ENCODE measurements around the gene MSANTD3. TPM values are rescaled to one million over a fixed set of nuclear protein-coding genes. Genes with fewer than 3 reads are reported as not detected.

The MSANTD3 gene
- total and polyA plus RNA-seq, 8 donors = 19.9 to 31.7 (median 22.2) TPM

DNA sequence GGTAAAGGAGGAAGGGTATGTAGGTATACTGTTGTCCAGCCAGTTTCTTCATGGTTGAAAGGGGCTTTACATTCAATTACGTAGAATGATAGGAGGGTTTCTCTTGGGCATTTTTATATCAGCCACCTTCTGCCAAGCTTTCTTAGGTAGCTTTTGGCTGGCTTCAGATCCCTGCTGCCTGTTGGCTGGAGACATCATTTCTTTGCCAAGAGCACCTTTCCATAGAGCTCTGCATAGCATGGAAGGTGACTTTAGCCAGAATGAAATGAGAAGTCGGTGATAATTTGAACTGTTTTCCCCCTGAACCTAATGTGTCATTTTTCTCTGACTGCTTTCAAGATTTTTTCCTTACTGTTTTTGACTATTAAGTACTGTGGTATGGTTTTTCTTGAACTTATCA lies 72.9 kb downstream of the MSANTD3 start:
- TF ChIP-seq, protein P1, sequence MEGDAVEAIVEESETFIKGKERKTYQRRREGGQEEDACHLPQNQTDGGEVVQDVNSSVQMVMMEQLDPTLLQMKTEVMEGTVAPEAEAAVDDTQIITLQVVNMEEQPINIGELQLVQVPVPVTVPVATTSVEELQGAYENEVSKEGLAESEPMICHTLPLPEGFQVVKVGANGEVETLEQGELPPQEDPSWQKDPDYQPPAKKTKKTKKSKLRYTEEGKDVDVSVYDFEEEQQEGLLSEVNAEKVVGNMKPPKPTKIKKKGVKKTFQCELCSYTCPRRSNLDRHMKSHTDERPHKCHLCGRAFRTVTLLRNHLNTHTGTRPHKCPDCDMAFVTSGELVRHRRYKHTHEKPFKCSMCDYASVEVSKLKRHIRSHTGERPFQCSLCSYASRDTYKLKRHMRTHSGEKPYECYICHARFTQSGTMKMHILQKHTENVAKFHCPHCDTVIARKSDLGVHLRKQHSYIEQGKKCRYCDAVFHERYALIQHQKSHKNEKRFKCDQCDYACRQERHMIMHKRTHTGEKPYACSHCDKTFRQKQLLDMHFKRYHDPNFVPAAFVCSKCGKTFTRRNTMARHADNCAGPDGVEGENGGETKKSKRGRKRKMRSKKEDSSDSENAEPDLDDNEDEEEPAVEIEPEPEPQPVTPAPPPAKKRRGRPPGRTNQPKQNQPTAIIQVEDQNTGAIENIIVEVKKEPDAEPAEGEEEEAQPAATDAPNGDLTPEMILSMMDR (IDR thresholded peaks at IDR 0.05) = no peak
- ATAC-seq (no peak), DNase-seq (no peak)
- H3K27me3 ChIP-seq = no peaks in the 10 kb centered on the region
- no peaks in the 10 kb centered on the region for H3K4me1 ChIP-seq
- H3K27ac ChIP-seq = no peak overlapping the region
- no peaks in the 10 kb centered on the region for H3K9me3 ChIP-seq
- H3K36me3 ChIP-seq = no peaks in the 10 kb centered on the region
- H3K4me3 ChIP-seq = no peak overlapping the region
- intact Hi-C loops (cut with DNase I) = no loop called here

Other genes starting within 250 kb of the MSANTD3 start
- 10 to 100 TPM; 10.5 to 13.7 TPM for gene TEX10, start 74.2 kb upstream of the MSANTD3 start, total RNA-seq
- 10 to 100 TPM; 39.0 to 46.8 (median 43.2) TPM for gene TEX10, start 74.2 kb upstream of the MSANTD3 start, polyA plus RNA-seq (ENCODE audit: insufficient read length in 6 of 6)
- gene TMEFF1, start 46.0 kb downstream of the MSANTD3 start, total RNA-seq = under 1 TPM in 1 of 2 donors, not detected in 1; 0.58 TPM
- gene TMEFF1, start 46.0 kb downstream of the MSANTD3 start, polyA plus RNA-seq (ENCODE audit: insufficient read length in 6 of 6) = 1 to 10 TPM; 1.2 to 4.4 (median 2.6) TPM
- 1 to 10 TPM in 1 of 2 donors, under 1 TPM in 1; 0.85 to 1.0 TPM for gene CAVIN4, start 150.9 kb downstream of the MSANTD3 start, total RNA-seq
- 1 to 10 TPM; 1.7 to 2.6 (median 2.3) TPM for gene CAVIN4, start 150.9 kb downstream of the MSANTD3 start, polyA plus RNA-seq (ENCODE audit: insufficient read length in 6 of 6)

Measured in left lung (tissue), 10 donors.